ENCODE results near the gene MCM3AP.

- TF ChIP-seq BACH2 (CRISPR knock-in tag; IDR thresholded peaks at IDR 0.05; ENCODE audit: borderline replicate concordance), result no peak
- no peak for TF ChIP-seq OSR1 (CRISPR knock-in tag; IDR thresholded peaks at IDR 0.05)
Observed at GRCh38 chr21:46287541-46287940, 2.1 kb upstream of the MCM3AP start.
